ENCODE results near the gene PSMB10. TPM values are rescaled to one million over a fixed set of nuclear protein-coding genes. Genes with fewer than 3 reads are reported as not detected.
A peak's percentile ranks its signal among the peaks of the same experiment; 100 is the strongest.

The PSMB10 gene
- total RNA-seq, 6 donors from 2014 or later = 48.2 to 106 (median 60.6) TPM

- peaks cover 0 to 12% (median 5%) of the 10 kb centered on the region in 4 donors for H3K4me1 ChIP-seq
- TF ChIP-seq POLR2AphosphoS5 (IDR thresholded peaks at IDR 0.05) (no peak), CTCF (IDR thresholded peaks at IDR 0.05) (no peak), EP300 (IDR thresholded peaks at IDR 0.05) (no peak), POLR2A (IDR thresholded peaks at IDR 0.05) (no peak)
- no peak for ATAC-seq (ENCODE audit: low FRiP score in 2 of 2)
- 94 to 100% methylated on average over 9 to 15 of the region's 15 CpGs for WGBS, 2 donors
- no peak overlapping the region for H3K27ac ChIP-seq
- H3K9me3 ChIP-seq = no peaks in the 10 kb centered on the region
- no peak for DNase-seq
- no peak overlapping the region for H3K4me3 ChIP-seq
- H3K36me3 ChIP-seq = peaks cover 42 to 99% (median 94%) of the 10 kb centered on the region in 4 donors
- no peaks in the 10 kb centered on the region for H3K27me3 ChIP-seq
Observed at GRCh38 chr16:67948015-67948414, 11.4 kb upstream of the PSMB10 start.

GRCh38 chr16:67946966-67947558, 10.4 kb upstream of the PSMB10 start:
- H3K27me3 ChIP-seq = no peaks in the 10 kb centered on the region
- DNase-seq = no peak
- ATAC-seq (ENCODE audit: low FRiP score in 2 of 2) = no peak
- peak overlapping the region in 1 of 4 donors; percentile 15 for H3K27ac ChIP-seq
- TF ChIP-seq CTCF (IDR thresholded peaks at IDR 0.05) = no peak
- TF ChIP-seq EP300 (IDR thresholded peaks at IDR 0.05) = no peak
- TF ChIP-seq POLR2AphosphoS5 (IDR thresholded peaks at IDR 0.05) = no peak
- TF ChIP-seq POLR2A (IDR thresholded peaks at IDR 0.05) = no peak
- H3K4me1 ChIP-seq = peaks cover 0 to 12% (median 5%) of the 10 kb centered on the region in 4 donors
- H3K36me3 ChIP-seq = peaks cover 42 to 100% (median 98%) of the 10 kb centered on the region in 4 donors
- no peaks in the 10 kb centered on the region for H3K9me3 ChIP-seq
- H3K4me3 ChIP-seq = no peak overlapping the region
- WGBS, 2 donors = 94 to 96% methylated on average over 3 to 22 of the region's 28 CpGs

GRCh38 chr16:67946128-67946569, 9.5 kb upstream of the PSMB10 start:
- TF ChIP-seq CTCF (IDR thresholded peaks at IDR 0.05) = no peak
- TF ChIP-seq POLR2AphosphoS5 (IDR thresholded peaks at IDR 0.05) = no peak
- no peak for TF ChIP-seq POLR2A (IDR thresholded peaks at IDR 0.05)
- no peak for TF ChIP-seq EP300 (IDR thresholded peaks at IDR 0.05)
- Histone ChIP-seq H3K9me3 (no peaks in the 10 kb centered on the region), H3K27me3 (no peaks in the 10 kb centered on the region), H3K36me3 (peaks cover 39 to 100% (median 92%) of the 10 kb centered on the region in 4 donors), H3K4me3 (no peak overlapping the region), H3K4me1 (peaks cover 0 to 18% (median 5%) of the 10 kb centered on the region in 4 donors), H3K27ac (no peak overlapping the region)
- WGBS, 2 donors = 95% methylated on average over 12 to 20 of the region's 20 CpGs
- DNase-seq (no peak), ATAC-seq (ENCODE audit: low FRiP score in 2 of 2) (no peak)

GRCh38 chr16:67945392-67945933, 8.8 kb upstream of the PSMB10 start:
- H3K4me3 ChIP-seq = no peak overlapping the region
- H3K36me3 ChIP-seq = peaks cover 33 to 98% (median 87%) of the 10 kb centered on the region in 4 donors
- ATAC-seq (ENCODE audit: low FRiP score in 2 of 2) (no peak), DNase-seq (no peak)
- H3K27me3 ChIP-seq = no peaks in the 10 kb centered on the region
- H3K4me1 ChIP-seq = peaks cover 0 to 19% (median 5%) of the 10 kb centered on the region in 4 donors
- 94 to 98% methylated on average over 15 to 24 of the region's 24 CpGs for WGBS, 2 donors
- H3K27ac ChIP-seq = no peak overlapping the region
- TF ChIP-seq POLR2A (IDR thresholded peaks at IDR 0.05) = no peak
- no peak for TF ChIP-seq EP300 (IDR thresholded peaks at IDR 0.05)
- TF ChIP-seq CTCF (IDR thresholded peaks at IDR 0.05) = no peak
- no peak for TF ChIP-seq POLR2AphosphoS5 (IDR thresholded peaks at IDR 0.05)
- H3K9me3 ChIP-seq = no peaks in the 10 kb centered on the region

Measured in upper lobe of left lung (tissue), 6 donors.